HL-60 (cell line): ENCODE data around the gene RD3L.

ENCODE experiments used
- DNase-seq, 2 experiments: peaks; one replicate each; pipeline ENCODE4 v3.0.0-alpha.2; 2010 to 2020; ENCODE audit warnings: low read depth in 1 of 2, low spot score in 1 of 2
- H3K27ac ChIP-seq: fragments of 250-450 bp; sonication (Bioruptor Pico); replicated peaks from 2 replicates; pipeline ENCODE4 v1.5.1; 2020; ENCODE audit warnings: mild to moderate bottlenecking, moderate library complexity
- H3K27me3 ChIP-seq: fragments of 250-450 bp; sonication (Bioruptor Pico); 2 replicates; pipeline ENCODE4 v1.5.1; 2021; ENCODE audit warnings: mild to moderate bottlenecking, moderate library complexity; ENCODE audit not compliant: insufficient read depth, poor library complexity, severe bottlenecking
- H3K4me3 ChIP-seq: replicated peaks from 2 replicates; pipeline ENCODE4 v1.5.1; 2011; ENCODE audit warnings: mild to moderate bottlenecking, control low read depth, low read length; ENCODE audit not compliant: insufficient read depth
- GABPA ChIP-seq: IDR thresholded peaks from 2 replicates; pipeline ENCODE4 v1.6.1; 2012; ENCODE audit warnings: low read depth
- POLR2AphosphoS5 ChIP-seq: IDR thresholded peaks from 2 replicates; pipeline ENCODE4 v1.6.1; 2012; ENCODE audit warnings: low read depth
- REST ChIP-seq: IDR thresholded peaks from 2 replicates; pipeline ENCODE4 v1.6.1; 2012; ENCODE audit warnings: low read depth; ENCODE audit not compliant: insufficient replicate concordance
- SPI1 ChIP-seq: IDR thresholded peaks from 2 replicates; pipeline ENCODE4 v1.6.1; 2012; ENCODE audit warnings: low read depth, mild to moderate bottlenecking, borderline replicate concordance
- TF ChIP-seq, protein P1 (sequence below): IDR thresholded peaks from one replicate; pipeline ENCODE4 v1.5.1; 2011; ENCODE audit warnings: low read length, control low read depth, inconsistent platforms; ENCODE audit not compliant: insufficient read depth

Gene RD3L

DNA sequence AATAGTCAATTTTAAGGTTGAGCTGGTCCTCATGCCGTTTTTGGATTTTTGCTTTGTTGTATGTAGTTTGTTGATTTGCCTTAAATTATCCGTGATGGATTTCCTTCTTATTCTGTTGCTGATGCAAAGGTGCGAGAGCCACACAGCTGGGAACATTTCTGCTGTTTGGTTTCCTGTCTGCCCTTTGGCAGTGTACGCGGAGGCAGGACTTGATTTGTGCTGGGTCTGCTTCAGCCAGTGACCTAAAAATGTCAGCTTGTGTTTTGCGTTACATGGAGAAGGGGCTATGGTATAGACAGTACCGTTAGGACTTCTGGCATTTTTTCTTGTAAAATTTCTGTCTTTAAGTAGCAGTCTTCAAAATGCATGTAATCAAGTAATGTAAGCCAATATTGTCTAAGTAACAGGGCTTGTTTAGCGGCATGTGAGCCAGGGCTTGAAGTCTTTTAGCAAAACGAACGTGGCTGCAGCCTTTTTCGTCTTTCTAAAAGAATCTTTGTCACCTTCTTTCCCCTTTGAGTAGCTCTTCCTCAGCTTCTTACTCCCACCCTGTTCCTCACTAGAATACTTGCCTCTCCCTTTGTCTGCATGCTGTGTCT, 18.2 kb upstream of the RD3L start:
- no peak for DNase-seq
- TF ChIP-seq SPI1 (no peak), GABPA (no peak), POLR2AphosphoS5 (no peak), REST (no peak)
- TF ChIP-seq, protein P1, sequence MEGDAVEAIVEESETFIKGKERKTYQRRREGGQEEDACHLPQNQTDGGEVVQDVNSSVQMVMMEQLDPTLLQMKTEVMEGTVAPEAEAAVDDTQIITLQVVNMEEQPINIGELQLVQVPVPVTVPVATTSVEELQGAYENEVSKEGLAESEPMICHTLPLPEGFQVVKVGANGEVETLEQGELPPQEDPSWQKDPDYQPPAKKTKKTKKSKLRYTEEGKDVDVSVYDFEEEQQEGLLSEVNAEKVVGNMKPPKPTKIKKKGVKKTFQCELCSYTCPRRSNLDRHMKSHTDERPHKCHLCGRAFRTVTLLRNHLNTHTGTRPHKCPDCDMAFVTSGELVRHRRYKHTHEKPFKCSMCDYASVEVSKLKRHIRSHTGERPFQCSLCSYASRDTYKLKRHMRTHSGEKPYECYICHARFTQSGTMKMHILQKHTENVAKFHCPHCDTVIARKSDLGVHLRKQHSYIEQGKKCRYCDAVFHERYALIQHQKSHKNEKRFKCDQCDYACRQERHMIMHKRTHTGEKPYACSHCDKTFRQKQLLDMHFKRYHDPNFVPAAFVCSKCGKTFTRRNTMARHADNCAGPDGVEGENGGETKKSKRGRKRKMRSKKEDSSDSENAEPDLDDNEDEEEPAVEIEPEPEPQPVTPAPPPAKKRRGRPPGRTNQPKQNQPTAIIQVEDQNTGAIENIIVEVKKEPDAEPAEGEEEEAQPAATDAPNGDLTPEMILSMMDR, result no peak
- Histone ChIP-seq H3K27ac (no peak overlapping the region), H3K27me3 (no peaks in the 10 kb centered on the region), H3K4me3 (no peak overlapping the region)

GRCh38 chr14:103949131-103949790, 6.9 kb upstream of the RD3L start:
- peak overlapping the region; percentile 25; the same call in 1 of the 2 replicates for H3K27ac ChIP-seq
- no peaks in the 10 kb centered on the region for H3K27me3 ChIP-seq
- H3K4me3 ChIP-seq, result no peak overlapping the region
- DNase-seq, result peak; percentile 14 to 47
- no peak for TF ChIP-seq POLR2AphosphoS5
- no peak for TF ChIP-seq SPI1

DNA sequence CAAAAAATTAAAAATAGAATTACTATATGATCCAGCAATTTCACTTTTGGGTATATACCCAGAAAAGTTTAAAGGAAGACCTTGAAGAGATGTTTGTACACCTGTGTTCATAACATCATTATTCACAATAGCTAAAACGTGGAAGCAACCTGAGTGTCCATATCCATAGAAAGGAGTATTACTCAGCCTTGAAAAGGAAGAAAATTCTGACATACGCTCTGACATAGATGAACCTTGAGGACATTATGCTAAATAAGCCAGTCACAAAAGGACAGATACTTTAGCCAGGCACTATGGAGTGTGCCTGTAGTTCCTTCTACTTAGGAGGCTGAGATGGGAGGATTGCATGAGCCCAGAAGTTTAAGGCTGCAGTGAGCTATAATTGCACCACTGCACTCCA, 6.1 kb upstream of the RD3L start:
- Histone ChIP-seq H3K27ac (no peak overlapping the region), H3K4me3 (no peak overlapping the region), H3K27me3 (no peaks in the 10 kb centered on the region)
- no peak for DNase-seq
- TF ChIP-seq REST (no peak), GABPA (no peak), SPI1 (no peak), POLR2AphosphoS5 (no peak)
- TF ChIP-seq, protein P1, result no peak

- DNase-seq, result no peak
- H3K27ac ChIP-seq, result no peak overlapping the region
- H3K4me3 ChIP-seq, result no peak overlapping the region
- no peaks in the 10 kb centered on the region for H3K27me3 ChIP-seq
- TF ChIP-seq POLR2AphosphoS5, result no peak
- no peak for TF ChIP-seq SPI1
- TF ChIP-seq REST, result no peak
- TF ChIP-seq, protein P1, result no peak
- no peak for TF ChIP-seq GABPA
Measured at GRCh38 chr14:103946975-103947374, 4.6 kb upstream of the RD3L start.
